ENCODE data around the gene PTPRK. TPM values are rescaled to one million over a fixed set of nuclear protein-coding genes. Genes with fewer than 3 reads are reported as not detected.

Gene PTPRK
- polyA plus RNA-seq, 1 donor (not counting 4 experiments of a cell fraction or from before 2014, with no cell fraction given) = 52.7 TPM

DNA sequence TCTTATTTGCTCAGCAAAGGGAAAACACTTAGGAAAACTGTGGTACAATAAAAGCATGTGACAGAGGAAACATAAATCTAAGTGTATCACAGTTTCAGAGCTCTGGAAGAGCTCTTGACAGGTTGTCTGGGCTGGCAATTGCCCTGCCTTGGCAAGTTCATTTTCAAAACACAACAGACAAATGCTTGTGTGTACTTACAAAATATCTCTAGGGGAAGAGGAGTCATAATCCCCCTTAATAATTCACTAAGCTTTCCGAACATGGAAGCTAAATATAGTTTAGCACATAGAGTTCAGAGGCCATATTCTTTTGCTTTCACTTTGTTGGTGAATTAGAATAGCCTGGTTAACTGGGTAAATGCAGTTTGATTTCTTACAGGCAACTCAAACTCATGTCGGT, 407.9 kb downstream of the PTPRK start:
- Histone ChIP-seq H3K4me1 (ENCODE audit: control insufficient read depth, extremely low read depth, insufficient read depth, low read length) (no peaks in the 10 kb centered on the region), H3K79me2 (ENCODE audit: control insufficient read depth, insufficient read depth, low read length) (no peaks in the 10 kb centered on the region), H3K36me3 (ENCODE audit: control insufficient read depth in 2 of 2, extremely low read depth in 1 of 2, insufficient read depth in 2 of 2, low read length in 2 of 2) (peaks cover 0 to 3% of the 10 kb centered on the region in 2 experiments), H3K4me3 (ENCODE audit: control insufficient read depth in 2 of 3, extremely low read depth in 1 of 3, insufficient read depth in 2 of 3, low read depth in 1 of 3, low read length in 3 of 3) (no peak overlapping the region), H3K4me2 (ENCODE audit: control insufficient read depth, extremely low read depth, insufficient read depth, low read depth, low read length) (peak overlapping the region; percentile 14), H4K20me1 (ENCODE audit: control insufficient read depth, extremely low read depth, insufficient read depth, low read length) (no peaks in the 10 kb centered on the region), H3K9ac (ENCODE audit: control insufficient read depth, extremely low read depth, insufficient read depth, low read length) (no peak overlapping the region), H2AFZ (ENCODE audit: control insufficient read depth, low read length) (no peak overlapping the region), H3K27ac (ENCODE audit: control insufficient read depth, insufficient read depth, low read length) (no peak overlapping the region), H3K27me3 (ENCODE audit: control insufficient read depth, extremely low read depth, insufficient read depth, low read length) (no peaks in the 10 kb centered on the region), H3K9me3 (ENCODE audit: control insufficient read depth, low read depth, low read length) (no peaks in the 10 kb centered on the region), H3K9me1 (ENCODE audit: control insufficient read depth, extremely low read depth, insufficient read depth, low read length) (no peaks in the 10 kb centered on the region)
- FAIRE-seq (no peak), DNase-seq (ENCODE audit: low read depth, low spot score) (no peak)
- dilution Hi-C loops (cut with MboI; ENCODE audit: extremely low pct_ligation_motif_present, low sequenced_read_pairs) = no loop called here
- TF ChIP-seq EZH2 (IDR thresholded peaks at IDR 0.05; ENCODE audit: low read length) (no peak), CTCF (optimal IDR thresholded peaks at IDR 0.05 in 1 of 3, IDR thresholded peaks at IDR 0.05 in 1 of 3, conservative IDR thresholded peaks at IDR 0.05 in 1 of 3; ENCODE audit: extremely low read depth in 1 of 3, insufficient read depth in 2 of 3, low read length in 3 of 3) (no peak)

GRCh38 chr6:128111096-128111495, 409.3 kb downstream of the PTPRK start:
- no peaks in the 10 kb centered on the region for H3K9me1 ChIP-seq (ENCODE audit: control insufficient read depth, extremely low read depth, insufficient read depth, low read length)
- no peaks in the 10 kb centered on the region for H3K79me2 ChIP-seq (ENCODE audit: control insufficient read depth, insufficient read depth, low read length)
- FAIRE-seq (no peak), DNase-seq (ENCODE audit: low read depth, low spot score) (no peak)
- TF ChIP-seq CTCF (optimal IDR thresholded peaks at IDR 0.05 in 1 of 3, IDR thresholded peaks at IDR 0.05 in 1 of 3, conservative IDR thresholded peaks at IDR 0.05 in 1 of 3; ENCODE audit: extremely low read depth in 1 of 3, insufficient read depth in 2 of 3, low read length in 3 of 3) = no peak
- no peak for TF ChIP-seq EZH2 (IDR thresholded peaks at IDR 0.05; ENCODE audit: low read length)
- H3K9me3 ChIP-seq (ENCODE audit: control insufficient read depth, low read depth, low read length) = no peaks in the 10 kb centered on the region
- H4K20me1 ChIP-seq (ENCODE audit: control insufficient read depth, extremely low read depth, insufficient read depth, low read length) = no peaks in the 10 kb centered on the region
- dilution Hi-C loops (cut with MboI; ENCODE audit: extremely low pct_ligation_motif_present, low sequenced_read_pairs) = no loop called here
- no peak overlapping the region for H2AFZ ChIP-seq (ENCODE audit: control insufficient read depth, low read length)
- peaks cover 0 to 3% of the 10 kb centered on the region in 2 experiments for H3K36me3 ChIP-seq (ENCODE audit: control insufficient read depth in 2 of 2, extremely low read depth in 1 of 2, insufficient read depth in 2 of 2, low read length in 2 of 2)
- no peaks in the 10 kb centered on the region for H3K4me1 ChIP-seq (ENCODE audit: control insufficient read depth, extremely low read depth, insufficient read depth, low read length)
- no peak overlapping the region for H3K4me3 ChIP-seq (ENCODE audit: control insufficient read depth in 2 of 3, extremely low read depth in 1 of 3, insufficient read depth in 2 of 3, low read depth in 1 of 3, low read length in 3 of 3)
- H3K4me2 ChIP-seq (ENCODE audit: control insufficient read depth, extremely low read depth, insufficient read depth, low read depth, low read length) = no peak overlapping the region
- no peak overlapping the region for H3K27ac ChIP-seq (ENCODE audit: control insufficient read depth, insufficient read depth, low read length)
- H3K9ac ChIP-seq (ENCODE audit: control insufficient read depth, extremely low read depth, insufficient read depth, low read length) = no peak overlapping the region
- no peaks in the 10 kb centered on the region for H3K27me3 ChIP-seq (ENCODE audit: control insufficient read depth, extremely low read depth, insufficient read depth, low read length)

All from keratinocyte (primary cell).